HepG2 (cell line): ENCODE results near the gene WNT7B. TPM values are rescaled to one million over a fixed set of nuclear protein-coding genes. Genes with fewer than 3 reads are reported as not detected.
A peak's percentile ranks its signal among the peaks of the same experiment; 100 is the strongest.

Experiments
- ARHGAP35 ChIP-seq: sonication (generic); formaldehyde crosslinking; IDR thresholded peaks from 2 replicates; pipeline ENCODE4 v1.9.0; 2022; ENCODE audit warnings: mild to moderate bottlenecking, inconsistent platforms, moderate library complexity, missing genetic modification reagents, borderline replicate concordance
- ARNTL ChIP-seq: sonication (generic); formaldehyde crosslinking; IDR thresholded peaks from 2 replicates; pipeline ENCODE4 v1.4.0; 2020; ENCODE audit warnings: mild to moderate bottlenecking, missing genetic modification reagents
- DZIP1 ChIP-seq: sonication (generic); formaldehyde crosslinking; IDR thresholded peaks from 2 replicates; pipeline ENCODE4 v1.5.0; 2020; ENCODE audit warnings: mild to moderate bottlenecking, missing genetic modification reagents
- GATAD2A ChIP-seq: IDR thresholded peaks from 2 replicates; pipeline ENCODE4 v1.6.1; 2016
- GPN1 ChIP-seq: sonication (generic); formaldehyde crosslinking; IDR thresholded peaks from 2 replicates; pipeline ENCODE4 v1.5.1; 2020; ENCODE audit warnings: missing genetic modification reagents, borderline replicate concordance
- KDM5A ChIP-seq: fragments of 200-600 bp; sonication (generic); IDR thresholded peaks from 2 replicates; pipeline ENCODE4 v1.7.0; 2018; ENCODE audit warnings: antibody characterized with exemption, mild to moderate bottlenecking, low read length, borderline replicate concordance
- POLR2AphosphoS5 ChIP-seq: IDR thresholded peaks from 2 replicates; pipeline ENCODE4 v1.6.1; 2012; ENCODE audit warnings: low read depth, low read length
- PPARG ChIP-seq: conservative IDR thresholded peaks from 2 replicates; pipeline ENCODE4 v1.6.1; 2016; ENCODE audit warnings: missing biosample characterization, missing genetic modification reagents
- RFX1 ChIP-seq: fragments of 450-650 bp; IDR thresholded peaks from 2 replicates; pipeline ENCODE4 v1.6.1; 2017
- THRA ChIP-seq: sonication (generic); formaldehyde crosslinking; IDR thresholded peaks from 2 replicates; pipeline ENCODE4 v1.4.0; 2020; ENCODE audit warnings: missing genetic modification reagents, borderline replicate concordance
- ZFYVE20 ChIP-seq: sonication (generic); formaldehyde crosslinking; IDR thresholded peaks from 2 replicates; pipeline ENCODE4 v1.8.0; 2023; ENCODE audit warnings: low read depth, mild to moderate bottlenecking, moderate library complexity, missing genetic modification reagents, borderline replicate concordance
- ZNF124 ChIP-seq: sonication (generic); formaldehyde crosslinking; IDR thresholded peaks from 2 replicates; pipeline ENCODE4 v1.4.0; 2020; ENCODE audit warnings: missing genetic modification reagents
- ZNF274 ChIP-seq: sonication (generic); formaldehyde crosslinking; IDR thresholded peaks from 2 replicates; pipeline ENCODE4 v1.5.1; 2020; ENCODE audit warnings: mild to moderate bottlenecking, missing genetic modification reagents
- ZNF331 ChIP-seq: sonication (generic); formaldehyde crosslinking; IDR thresholded peaks from 2 replicates; pipeline ENCODE4 v1.4.0; 2020; ENCODE audit warnings: missing genetic modification reagents
- ZNF468 ChIP-seq: sonication (generic); formaldehyde crosslinking; IDR thresholded peaks from 2 replicates; pipeline ENCODE4 v1.8.0; 2022; ENCODE audit warnings: mild to moderate bottlenecking, moderate library complexity, missing genetic modification reagents
- ZNF687 ChIP-seq: sonication (generic); formaldehyde crosslinking; IDR thresholded peaks from 2 replicates; pipeline ENCODE4 v1.5.1; 2020; ENCODE audit warnings: mild to moderate bottlenecking, missing genetic modification reagents, moderate library complexity
- ZNF800 ChIP-seq: sonication (generic); formaldehyde crosslinking; IDR thresholded peaks from 2 replicates; pipeline ENCODE4 v1.4.0; 2020; ENCODE audit warnings: missing genetic modification reagents
- ZNF891 ChIP-seq: sonication (generic); formaldehyde crosslinking; IDR thresholded peaks from 2 replicates; pipeline ENCODE4 v1.5.0; 2020; ENCODE audit warnings: mild to moderate bottlenecking, missing genetic modification reagents
- ZSCAN30 ChIP-seq: sonication (generic); formaldehyde crosslinking; IDR thresholded peaks from 2 replicates; pipeline ENCODE4 v1.5.0; 2020; ENCODE audit warnings: mild to moderate bottlenecking, missing genetic modification reagents
- polyA plus RNA-seq, 8 experiments: library from polyadenylated mRNA; depleted of rRNA in 3 of 8; stranded (reverse) in 7 of 8; unstranded in 1 of 8; fragments of >200 nt; fragmentation: Illumina TruSeq in 4 of 8; extraction: Trizol in 4 of 8; gene quantifications; 2 replicates each; pipeline versions ENCODE4 v1.2.1 to v1.2.3, GENCODE V29; 2011 to 2016; ENCODE audit warnings: low read depth in 4 of 8, missing spikeins in 1 of 8, mixed read lengths in 1 of 8; ENCODE audit not compliant: insufficient read depth in 1 of 8
- total RNA-seq, 5 experiments: library from RNA; depleted of rRNA; stranded (reverse); fragments of >200 nt; fragmentation: Illumina TruSeq; extraction: Trizol; gene quantifications; 2 replicates each; pipeline ENCODE4 v1.2.3, GENCODE V29; 2016; ENCODE audit warnings: low read depth in 1 of 5

Gene WNT7B
- total and polyA plus RNA-seq, 2 of the 13 experiments (the other 11 are each of a cell fraction or from before 2014, with no cell fraction given) = 0.09 TPM; not detected in 1

GRCh38 chr22:45994491-45995404, 17.8 kb upstream of the WNT7B start (continued):
- TF ChIP-seq ZNF687 (CRISPR knock-in tag) = peak; percentile 52
- TF ChIP-seq ZNF468 (CRISPR knock-in tag) = no peak
- TF ChIP-seq ARNTL (CRISPR knock-in tag) = no peak
- no peak for TF ChIP-seq GPN1 (CRISPR knock-in tag)
- TF ChIP-seq ARHGAP35 (CRISPR knock-in tag) = no peak
- TF ChIP-seq ZNF124 (CRISPR knock-in tag) = no peak
- TF ChIP-seq ZNF891 (CRISPR knock-in tag) = no peak
- TF ChIP-seq ZSCAN30 (CRISPR knock-in tag) = no peak
- no peak for TF ChIP-seq ZNF274 (CRISPR knock-in tag)
- TF ChIP-seq GATAD2A (CRISPR knock-in tag) = peak; percentile 19; the same call in 1 of the 2 replicates
- no peak for TF ChIP-seq ZFYVE20
- no peak for TF ChIP-seq DZIP1 (CRISPR knock-in tag)
- no peak for TF ChIP-seq RFX1
- TF ChIP-seq PPARG = no peak
- no peak for TF ChIP-seq POLR2AphosphoS5
- no peak for TF ChIP-seq ZNF331 (CRISPR knock-in tag)
- no peak for TF ChIP-seq ZNF800 (CRISPR knock-in tag)
- TF ChIP-seq KDM5A = no peak
- peak; percentile 81; the same call in 1 of the 2 replicates for TF ChIP-seq THRA (CRISPR knock-in tag)
